ENCODE measurements around the gene ZNF598.
"Not testable (repeated sequence)": the region's sequence is repeated elsewhere in the genome, so short reads cannot be mapped to it uniquely, and the experiment has no call there.

Gene ZNF598

DNA sequence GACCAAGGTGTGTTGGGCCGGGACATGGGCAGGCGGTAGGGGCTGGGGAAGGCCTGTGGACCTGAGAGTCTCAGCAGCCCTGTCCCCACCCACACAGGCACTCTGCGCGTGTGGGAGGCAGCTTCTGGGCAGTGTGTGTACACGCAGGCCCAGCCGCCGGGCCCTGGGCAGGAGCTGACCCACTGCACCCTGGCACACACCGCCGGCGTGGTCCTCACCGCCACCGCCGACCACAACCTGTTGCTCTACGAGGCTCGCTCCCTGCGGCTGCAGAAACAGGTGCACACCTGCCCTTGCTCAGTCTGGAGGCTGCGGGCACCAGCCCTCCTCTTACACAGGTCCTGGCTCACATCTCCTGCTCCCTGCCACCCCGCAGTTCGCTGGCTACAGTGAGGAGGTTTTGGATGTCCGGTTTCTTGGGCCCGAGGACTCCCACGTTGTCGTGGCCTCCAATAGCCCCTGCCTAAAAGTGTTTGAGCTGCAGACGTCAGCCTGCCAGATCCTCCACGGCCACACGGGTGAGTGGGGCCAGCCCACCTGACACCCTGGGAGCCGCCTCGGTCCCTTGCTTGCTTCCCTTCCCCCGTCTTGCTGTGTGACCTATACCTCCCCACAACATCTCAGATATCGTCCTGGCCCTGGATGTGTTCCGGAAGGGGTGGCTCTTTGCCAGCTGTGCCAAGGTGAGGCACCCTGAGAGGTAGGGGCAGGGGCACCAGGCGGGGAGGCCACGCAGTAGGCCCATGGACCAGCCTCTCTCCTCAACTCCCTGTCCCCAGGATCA lies 34.0 kb downstream of the ZNF598 start:
- DNase-seq (ENCODE audit: low read depth), result no peak

DNA sequence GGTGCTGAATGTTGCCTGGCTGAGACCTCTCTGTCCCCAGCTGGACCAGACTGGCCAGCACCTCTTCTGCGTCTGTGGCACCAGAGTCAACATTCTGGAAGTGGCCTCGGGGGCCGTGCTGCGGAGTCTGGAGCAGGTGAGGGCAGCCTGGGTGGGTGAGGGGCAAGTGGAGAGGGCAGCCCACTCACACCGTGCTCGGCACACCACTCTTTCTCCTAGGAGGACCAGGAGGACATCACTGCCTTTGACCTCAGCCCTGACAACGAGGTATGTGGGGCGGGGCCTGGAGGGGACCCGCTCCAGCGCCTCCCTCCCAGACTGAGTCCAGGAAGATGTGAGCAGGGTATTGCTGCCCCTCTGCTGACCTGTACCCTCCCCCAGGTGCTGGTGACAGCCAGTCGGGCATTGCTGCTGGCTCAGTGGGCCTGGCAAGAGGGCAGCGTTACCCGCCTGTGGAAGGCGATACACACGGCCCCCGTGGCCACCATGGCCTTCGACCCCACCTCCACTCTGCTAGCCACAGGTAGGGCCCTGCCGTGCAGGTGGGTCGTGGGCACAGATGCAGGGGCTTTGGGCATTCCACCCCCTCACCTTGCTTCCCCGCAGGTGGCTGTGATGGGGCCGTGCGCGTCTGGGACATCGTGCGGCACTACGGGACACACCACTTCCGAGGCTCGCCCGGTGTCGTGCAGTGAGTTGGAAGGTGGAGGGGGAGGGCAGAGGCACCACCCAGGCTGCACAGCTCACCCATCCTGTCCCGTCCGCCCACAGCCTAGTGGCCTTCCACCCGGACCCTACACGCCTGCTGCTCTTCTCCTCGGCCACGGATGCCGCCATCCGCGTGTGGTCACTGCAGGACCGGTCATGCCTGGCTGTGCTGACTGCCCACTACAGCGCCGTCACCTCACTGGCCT lies 35.2 kb downstream of the ZNF598 start:
- no peak for DNase-seq (ENCODE audit: low read depth)

DNA sequence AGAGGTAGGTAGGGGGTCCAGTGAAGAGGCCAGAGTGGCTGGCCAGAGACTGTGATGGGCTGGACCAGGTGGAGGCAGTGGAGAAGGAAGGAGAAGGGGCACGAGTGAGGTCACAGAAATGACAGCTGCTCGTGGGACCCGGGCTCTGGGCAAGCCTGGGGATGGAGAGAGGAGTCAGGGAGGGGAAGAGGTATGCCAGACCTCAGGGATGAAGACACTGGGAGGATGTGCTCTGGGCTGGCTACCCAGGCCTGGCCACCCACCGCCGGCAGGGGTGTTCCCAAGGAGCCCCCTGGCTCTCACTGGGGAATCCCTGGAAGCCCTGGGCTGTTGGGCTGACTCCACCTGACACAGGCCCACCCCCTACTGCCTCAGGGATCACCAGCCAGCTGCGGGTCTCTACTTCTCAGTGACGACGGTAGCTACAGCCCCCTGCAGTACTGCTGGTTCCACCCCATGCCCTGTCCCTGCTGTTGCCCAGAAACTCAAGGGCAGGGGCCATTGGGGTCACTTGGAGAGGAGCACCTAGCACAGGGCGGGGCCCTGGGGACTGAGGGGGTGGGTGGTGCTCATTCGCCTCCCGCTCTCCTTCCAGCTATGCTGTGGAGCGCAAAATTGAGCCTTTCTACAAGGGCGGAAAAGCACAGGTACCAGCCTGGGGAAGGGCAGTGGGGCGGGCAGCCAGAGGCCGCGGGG lies 36.0 kb downstream of the ZNF598 start:
- DNase-seq (ENCODE audit: low read depth), result no peak

DNA sequence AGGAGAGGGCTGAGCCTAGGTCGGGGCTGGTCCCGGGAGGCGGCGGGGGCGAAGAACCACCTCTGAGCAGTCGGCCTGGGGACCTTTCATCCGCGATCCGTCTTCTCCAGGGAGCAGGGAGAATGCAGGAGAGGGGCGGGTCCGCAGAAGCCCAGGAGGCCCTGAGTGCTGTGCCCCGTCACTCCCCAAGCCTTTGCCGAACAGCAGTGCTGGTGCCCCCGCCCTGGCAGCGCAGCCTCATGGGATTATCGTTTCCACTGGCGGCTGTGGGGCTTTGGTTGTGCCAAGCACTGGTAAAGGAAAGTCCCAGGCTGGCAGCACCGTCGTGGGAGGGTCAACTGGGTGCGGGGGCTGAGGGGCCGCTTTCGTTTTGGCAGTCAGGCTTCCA lies 37.1 kb downstream of the ZNF598 start:
- no peak for DNase-seq (ENCODE audit: low read depth)

DNA sequence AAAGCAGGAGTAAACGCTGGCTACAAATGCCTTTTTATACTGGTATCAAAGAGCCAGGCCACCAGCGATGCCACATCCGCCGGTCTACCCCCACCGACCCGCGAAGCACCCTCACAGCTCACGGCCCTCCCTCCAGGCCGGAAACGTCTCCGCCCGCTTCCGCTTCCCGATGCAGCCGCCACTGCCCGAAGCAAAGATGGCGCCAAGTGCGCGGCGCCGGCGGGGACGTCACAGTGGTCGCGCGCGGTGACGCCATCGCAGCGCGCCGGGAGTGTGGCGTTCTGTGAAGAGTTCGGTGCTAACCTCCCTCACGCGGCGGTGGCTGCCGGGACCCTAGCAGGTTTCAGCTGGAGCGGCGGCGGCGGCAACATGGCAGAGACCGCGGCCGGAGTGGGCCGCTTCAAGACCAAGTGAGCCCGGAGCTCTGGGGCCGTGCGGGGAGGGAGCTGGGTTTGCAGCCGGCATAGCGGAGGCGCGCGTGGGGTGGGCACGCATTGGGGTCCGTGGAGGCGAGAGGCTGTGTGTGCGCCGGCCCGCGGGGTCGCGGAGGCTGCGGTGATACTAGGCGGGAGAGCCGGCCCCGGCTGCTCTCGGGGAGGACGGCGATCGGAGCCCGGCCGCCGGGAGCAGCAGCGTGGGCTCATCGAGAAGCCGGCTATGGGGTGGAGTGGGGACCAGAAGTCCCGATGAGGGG lies 37.7 kb downstream of the ZNF598 start, which contains the start of gene TBL3:
Gene TBL3, plus strand, starts transcription at position 258 of the 694 bp plus-strand sequence. Its CDS starts 112 bp downstream, at position 370.
- peak; percentile 94 for DNase-seq (ENCODE audit: low read depth)

DNA sequence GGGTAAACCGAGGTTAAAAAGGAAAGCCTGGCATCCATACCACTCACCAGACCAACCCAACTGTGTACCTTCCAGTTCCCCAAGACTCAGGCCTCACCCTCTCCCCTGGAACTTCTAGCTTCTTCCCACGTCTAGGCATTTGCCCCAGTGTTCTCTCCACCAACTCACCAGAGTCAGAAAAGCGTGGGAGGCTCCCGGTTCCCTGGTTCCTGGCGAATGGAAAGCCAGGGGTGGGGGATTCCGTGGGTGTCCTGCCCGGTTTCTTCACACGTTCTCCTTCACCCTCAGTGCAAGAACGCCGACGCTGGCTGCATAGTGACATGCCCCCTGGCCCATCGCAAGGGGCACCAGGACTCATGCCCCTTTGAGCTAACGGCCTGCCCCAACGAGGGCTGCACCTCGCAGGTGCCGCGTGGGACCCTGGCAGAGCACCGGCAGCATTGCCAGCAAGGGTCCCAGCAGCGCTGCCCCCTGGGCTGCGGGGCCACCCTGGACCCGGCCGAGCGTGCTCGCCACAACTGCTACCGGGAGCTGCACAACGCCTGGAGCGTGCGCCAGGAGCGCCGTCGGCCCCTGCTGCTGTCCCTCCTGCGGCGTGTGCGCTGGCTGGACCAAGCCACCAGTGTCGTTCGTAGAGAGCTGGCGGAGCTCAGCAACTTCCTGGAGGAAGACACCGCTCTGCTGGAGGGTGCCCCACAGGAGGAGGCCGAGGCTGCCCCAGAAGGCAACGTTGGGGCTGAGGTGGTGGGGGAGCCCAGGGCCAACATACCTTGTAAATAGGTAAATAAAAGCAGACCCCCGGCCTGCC lies 41.3 kb downstream of the ZNF598 start:
- DNase-seq (ENCODE audit: low read depth), result no peak

DNA sequence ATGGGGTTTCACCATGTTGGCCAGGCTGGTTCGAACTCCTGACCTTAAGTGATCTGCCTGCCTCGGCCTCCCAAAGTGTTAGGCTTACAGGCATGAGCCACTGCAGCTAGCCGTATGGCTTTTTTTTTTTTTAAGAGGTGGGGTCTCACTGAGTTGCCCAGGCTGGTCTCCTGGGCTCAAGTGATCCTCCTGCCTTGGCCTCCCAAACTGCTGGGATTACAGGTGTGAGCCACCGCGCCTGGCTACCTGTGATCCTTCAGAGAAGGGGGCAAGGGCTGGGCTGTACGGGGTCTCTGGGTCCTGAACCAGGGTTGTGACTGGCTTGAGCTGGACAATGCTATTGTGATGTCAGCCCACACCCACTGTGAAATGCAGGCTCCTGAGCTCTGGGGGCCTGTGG lies 43.2 kb downstream of the ZNF598 start, which contains the start of gene RNF151:
Gene RNF151, plus strand, starts transcription at position 397 of the 400 bp plus-strand sequence. CDS start 26 bp downstream, outside the sequence.
- DNase-seq (ENCODE audit: low read depth), result no peak

DNA sequence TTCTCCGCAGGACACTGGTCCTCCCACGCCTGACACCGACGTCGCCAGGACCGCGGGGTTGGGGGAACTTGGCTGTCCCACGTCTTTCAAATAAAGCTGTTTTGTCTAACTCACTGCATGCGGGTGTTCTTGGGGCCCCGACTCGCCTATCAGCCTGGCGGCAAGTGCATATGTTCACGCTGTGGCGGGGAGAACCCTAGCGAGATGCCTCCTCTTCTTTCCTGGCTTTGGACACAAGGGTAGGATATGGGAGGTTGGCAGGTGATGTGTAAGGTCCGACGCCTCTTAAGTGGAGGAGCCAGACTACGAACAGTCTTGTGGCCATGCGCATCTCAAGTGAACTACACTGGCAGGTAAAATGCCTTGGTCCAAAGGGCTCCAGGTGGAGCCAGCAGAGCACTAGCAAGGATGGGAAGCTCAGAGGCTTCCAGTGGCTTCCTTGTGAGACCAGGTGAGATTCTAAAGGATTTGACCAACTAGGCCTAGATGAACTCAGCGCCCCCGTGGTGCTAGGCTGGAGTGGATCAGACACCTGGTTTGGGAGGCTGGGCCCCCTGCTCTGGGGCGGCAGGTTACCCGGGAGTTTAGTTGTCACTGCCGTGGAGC lies 44.1 kb downstream of the ZNF598 start:
- no peak for DNase-seq (ENCODE audit: low read depth)

DNA sequence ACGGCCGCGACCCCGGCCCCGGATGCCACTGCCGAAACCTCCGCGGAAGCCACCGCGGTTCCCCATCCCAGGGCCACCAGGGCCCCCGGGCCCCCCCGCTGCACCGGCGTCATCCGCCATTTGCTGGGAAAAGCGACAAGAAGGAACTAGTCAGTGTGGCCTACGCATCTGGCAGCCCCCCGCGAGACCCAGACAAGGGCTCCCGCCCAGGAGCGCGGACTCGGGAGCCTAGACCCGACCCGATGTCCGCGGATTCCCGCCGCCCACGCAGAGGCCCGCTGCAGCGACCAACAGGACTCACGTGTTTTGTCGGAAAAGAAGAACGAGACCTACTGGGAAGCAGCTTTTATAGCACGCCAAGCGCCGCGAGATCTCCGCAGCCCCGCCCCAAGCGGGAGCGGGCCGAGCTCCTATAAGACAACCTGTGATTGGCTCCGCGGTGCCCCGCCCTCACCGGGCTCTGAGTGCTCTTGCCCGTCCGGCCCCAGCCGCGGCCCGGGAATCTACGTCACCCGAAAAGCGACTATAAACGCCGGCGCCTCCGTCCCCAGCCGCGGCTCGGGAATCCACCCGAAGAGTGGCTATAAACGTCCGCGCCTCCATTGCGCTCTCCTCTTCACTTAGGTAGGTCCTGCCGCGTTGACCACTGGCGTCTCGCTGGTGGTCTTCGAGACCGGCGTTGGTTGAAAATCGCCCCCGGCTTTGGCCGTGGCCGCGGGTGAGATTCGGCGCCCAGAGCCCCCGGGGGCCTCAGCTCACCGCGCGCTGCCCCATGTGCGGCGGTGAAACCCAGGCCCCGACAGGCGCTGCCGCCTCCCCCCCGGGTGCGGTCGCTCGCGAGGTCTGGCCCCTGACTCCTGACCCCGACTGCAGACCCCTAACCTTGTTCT lies 44.9 kb downstream of the ZNF598 start, which contains the start of gene RPS2:
Gene RPS2, minus strand, starts transcription at position 321 of the 890 bp plus-strand sequence. Its CDS starts 201 bp downstream, at position 120.
- DNase-seq (ENCODE audit: low read depth), result peak; percentile 94

DNA sequence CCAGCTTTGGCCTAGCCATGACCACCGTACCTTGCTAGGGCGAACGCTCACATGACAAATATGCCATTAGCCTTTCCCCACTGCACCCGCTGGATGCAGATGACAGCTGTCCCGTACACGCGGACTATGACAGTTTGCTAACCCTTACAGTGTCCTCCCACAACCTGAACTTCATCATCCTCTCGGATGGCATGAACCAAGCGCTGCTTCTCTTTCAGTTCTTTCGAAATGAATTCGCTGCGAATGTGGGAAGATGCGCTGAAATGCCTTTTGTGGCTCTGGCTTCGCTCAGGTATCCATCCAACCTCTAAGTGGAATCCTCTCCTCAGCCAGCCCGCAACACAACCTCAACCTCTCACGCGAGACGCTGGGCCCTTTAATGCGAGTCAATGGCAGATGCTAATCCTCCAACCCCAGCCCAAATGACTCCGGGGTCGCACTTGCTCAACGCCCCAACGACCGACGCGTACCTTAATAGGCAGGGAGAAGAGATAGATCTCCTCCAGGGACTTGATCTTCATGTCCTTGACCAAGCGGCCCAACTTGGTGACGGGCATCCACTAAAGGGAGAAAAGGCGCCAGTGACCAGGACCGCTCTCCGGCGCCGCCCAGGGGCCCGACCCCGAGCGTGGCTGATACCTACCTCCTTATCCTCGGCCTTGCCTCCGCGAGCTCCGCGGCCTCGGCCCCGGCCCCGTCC lies 45.7 kb downstream of the ZNF598 start:
- DNase-seq (ENCODE audit: low read depth), result no peak

DNA sequence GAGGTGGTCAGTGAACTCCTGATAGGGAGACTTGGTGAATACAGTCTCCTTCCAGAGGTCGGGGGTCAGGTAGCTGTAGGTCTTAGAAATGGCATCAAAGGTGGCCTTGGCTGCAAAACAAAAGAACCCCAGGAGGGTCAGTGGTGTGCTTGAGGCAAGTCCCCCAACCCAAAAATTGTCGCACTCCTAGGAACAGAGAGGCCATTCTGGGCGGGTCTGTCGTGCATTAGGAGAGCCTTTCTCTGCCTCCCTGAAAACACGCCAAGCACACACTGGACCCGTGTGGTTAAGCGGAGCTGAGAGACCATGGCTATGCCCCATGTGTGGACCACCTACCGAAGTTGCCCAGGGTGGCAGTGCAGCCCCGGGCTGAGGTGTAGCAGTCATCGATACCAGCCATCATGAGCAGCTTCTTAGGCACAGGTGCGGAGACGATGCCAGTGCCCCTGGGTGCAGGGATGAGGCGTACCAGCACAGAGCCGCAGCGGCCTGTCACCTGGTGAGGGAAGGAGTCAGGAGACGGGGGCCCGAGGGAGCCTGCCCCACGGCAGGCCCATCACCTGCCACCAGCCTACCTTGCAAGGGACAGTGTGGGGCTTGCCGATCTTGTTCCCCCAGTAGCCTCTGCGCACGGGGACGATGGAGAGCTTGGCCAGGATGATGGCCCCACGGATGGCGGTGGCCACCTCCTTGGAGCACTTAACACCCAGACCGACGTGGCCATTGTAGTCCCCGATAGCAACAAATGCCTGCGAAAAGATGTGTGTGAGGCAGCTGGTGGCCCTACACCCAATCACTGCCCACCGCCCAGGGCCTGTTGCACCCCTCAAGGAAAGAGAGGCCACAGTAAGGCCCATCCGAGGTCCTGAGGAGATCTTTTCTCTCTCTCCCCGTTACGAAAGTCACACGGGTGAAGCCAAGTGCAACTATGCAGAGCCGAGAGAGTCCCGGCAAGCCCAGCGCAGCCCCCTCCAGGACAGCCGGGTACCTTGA lies 47.2 kb downstream of the ZNF598 start:
- DNase-seq (ENCODE audit: low read depth), result not testable (repeated sequence)

DNA sequence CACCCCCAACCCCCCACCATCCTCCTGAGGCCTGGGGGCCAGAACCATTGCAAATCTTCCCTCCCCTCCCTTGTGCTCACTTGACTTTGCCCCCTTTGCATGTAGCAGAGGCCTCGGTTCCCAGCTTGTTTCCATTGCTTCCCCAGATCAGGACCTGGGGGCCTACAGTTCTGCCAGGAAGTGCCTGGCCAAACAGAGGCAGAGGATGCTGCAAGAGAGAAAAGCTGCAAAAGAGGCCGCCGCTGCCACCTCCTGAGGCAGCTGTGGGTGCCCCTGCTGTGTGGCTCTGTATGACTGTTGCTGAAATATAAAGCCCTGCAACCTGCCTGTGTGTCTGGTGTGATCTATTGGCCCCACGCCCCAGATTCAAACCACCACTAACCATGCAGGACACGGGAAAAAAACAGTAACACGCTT lies 48.0 kb downstream of the ZNF598 start:
- no peak for DNase-seq (ENCODE audit: low read depth)

DNA sequence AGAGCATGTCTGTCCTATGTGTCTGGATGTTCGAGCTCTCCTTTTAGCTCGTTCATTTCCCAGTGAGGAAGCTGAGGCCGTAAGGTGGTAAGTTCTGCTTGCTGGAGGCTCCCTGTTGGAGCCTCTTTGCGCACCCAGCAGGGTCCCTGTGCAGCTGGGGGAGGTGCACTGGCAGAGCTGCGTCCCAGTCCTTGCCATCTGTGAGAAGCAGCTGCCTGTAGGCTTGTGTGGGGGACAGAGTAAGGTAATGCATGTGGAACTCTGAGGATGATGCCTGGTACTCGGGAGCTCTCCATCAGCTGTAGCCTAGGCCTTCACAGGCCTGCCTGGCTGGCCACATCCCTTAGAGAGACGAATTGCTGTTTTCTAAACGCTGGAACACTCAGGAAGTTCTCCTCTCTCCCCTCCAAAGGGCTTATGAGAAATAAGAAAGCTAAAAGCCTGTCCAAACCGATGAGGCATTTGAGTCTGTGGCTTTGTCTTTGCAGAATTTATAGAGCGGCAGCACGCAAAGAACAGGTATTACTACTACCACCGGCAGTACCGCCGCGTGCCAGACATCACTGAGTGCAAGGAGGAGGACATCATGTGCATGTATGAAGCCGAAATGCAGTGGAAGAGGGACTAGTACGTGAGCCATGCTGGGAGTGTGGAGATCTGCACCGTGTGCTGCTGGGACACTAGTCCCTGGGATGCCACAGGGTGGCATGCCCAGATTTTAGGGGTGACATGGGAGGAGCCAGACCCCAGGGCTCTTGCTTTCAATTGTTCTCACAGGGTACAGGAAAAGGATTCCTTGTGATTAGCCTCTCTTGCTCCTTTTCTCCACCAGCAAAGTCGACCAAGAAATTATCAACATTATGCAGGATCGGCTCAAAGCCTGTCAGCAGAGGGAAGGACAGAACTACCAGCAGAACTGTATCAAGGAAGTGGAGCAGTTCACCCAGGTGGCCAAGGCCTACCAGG lies 48.7 kb downstream of the ZNF598 start:
- no peak for DNase-seq (ENCODE audit: low read depth)

DNA sequence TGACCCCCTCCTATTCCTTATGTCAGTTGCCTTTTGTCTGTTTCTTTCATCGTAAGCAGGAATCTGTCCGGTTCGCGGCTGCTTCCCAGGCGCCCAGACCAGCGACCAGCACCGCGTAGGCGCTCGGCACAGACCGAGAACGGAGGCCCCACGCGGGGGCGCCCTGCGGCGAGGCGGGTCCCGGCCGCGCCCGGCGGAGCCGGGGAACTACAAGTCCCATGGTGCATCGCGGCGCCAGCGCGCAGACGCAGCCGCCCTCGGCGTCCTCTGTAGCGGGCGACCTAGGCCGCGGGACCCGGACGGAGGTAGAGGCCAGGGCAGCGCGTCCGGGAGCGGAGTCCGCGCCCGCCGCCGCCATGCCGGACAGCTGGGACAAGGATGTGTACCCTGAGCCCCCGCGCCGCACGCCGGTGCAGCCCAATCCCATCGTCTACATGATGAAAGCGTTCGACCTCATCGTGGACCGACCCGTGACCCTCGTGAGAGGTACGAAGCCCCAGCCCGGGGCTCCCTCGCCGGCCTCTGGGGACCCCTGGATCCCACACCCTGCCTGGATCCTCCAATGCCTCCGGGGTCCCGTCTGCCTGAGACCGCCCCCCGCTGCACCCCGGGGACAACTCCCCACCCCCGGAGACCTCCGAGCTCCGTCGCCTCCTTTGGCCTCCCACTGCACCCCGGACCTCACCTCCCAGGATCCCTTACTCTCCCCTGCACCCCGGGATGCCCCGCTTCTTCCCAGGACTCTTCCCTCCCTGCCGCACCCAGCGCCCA lies 50.2 kb downstream of the ZNF598 start, which contains the start of gene NDUFB10:
Gene NDUFB10, plus strand, starts transcription at position 270 of the 771 bp plus-strand sequence. Its CDS starts 87 bp downstream, at position 357.
- peak; percentile 89 for DNase-seq (ENCODE audit: low read depth)

DNA sequence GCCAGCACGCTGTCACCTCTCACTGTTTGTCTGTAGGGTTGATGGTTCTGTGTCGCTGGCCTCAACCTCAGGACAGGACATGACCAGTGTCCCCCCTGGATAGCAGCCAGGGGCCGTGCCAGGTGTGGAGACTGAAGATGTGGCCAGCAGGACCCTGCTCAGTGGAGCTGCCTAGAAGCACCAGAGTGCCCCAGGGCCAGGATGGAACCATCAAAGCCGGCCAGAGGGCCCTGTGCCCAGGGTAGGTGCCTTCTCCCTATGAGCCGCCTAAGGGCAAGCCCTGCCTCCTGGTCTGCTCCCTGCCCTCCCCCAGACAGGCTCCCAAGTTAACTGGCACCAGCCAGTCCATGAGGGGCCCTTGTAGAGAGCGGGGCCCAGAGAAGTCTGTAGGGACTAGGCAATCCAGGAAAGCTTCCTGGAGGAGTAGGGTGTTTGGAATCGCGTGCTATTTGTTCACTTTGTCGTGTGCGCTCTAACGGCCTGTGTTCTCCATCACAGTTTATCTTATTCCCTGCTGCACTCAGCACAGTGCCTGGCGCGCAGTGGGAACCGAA lies 50.8 kb downstream of the ZNF598 start:
- no peak for DNase-seq (ENCODE audit: low read depth)
